ENCODE results near the gene TRIM69.

DNA sequence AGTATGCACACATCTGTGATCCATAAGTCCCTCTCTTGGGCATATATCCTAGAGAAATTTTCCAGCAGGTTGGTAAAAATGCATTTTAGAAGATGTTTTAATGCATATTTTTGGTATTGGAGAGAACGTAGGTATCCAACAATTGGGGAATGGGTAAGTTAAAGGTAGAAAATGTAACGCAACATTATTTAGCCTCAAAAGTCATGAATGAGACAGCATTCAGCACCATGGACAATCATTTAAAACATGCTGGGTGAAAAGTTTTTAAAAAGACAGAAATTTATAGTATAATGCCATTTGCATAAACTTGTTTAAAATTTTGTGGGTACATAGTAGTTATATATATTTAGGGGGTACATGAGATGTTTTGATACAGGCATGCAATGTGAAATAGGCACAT is 43.4 kb downstream of the TRIM69 start:
- TF ChIP-seq, protein P1, sequence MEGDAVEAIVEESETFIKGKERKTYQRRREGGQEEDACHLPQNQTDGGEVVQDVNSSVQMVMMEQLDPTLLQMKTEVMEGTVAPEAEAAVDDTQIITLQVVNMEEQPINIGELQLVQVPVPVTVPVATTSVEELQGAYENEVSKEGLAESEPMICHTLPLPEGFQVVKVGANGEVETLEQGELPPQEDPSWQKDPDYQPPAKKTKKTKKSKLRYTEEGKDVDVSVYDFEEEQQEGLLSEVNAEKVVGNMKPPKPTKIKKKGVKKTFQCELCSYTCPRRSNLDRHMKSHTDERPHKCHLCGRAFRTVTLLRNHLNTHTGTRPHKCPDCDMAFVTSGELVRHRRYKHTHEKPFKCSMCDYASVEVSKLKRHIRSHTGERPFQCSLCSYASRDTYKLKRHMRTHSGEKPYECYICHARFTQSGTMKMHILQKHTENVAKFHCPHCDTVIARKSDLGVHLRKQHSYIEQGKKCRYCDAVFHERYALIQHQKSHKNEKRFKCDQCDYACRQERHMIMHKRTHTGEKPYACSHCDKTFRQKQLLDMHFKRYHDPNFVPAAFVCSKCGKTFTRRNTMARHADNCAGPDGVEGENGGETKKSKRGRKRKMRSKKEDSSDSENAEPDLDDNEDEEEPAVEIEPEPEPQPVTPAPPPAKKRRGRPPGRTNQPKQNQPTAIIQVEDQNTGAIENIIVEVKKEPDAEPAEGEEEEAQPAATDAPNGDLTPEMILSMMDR (conservative IDR thresholded peaks at IDR 0.05 in 1 of 2, IDR thresholded peaks at IDR 0.05 in 1 of 2; ENCODE audit: extremely low read depth in 1 of 2, insufficient read depth in 1 of 2, low read depth in 1 of 2, low read length in 2 of 2) = no peak
- no peak for TF ChIP-seq EZH2 (IDR thresholded peaks at IDR 0.05; ENCODE audit: borderline replicate concordance, low read length)

Data from mammary epithelial cell (primary cell).